Parietal lobe (tissue), 1 donor: ENCODE results near the gene SUPT20H. TPM values are rescaled to one million over a fixed set of nuclear protein-coding genes. Genes with fewer than 3 reads are reported as not detected.

Source experiments
- total RNA-seq: library from RNA; depleted of rRNA; stranded (reverse); fragments of >200 nt; gene quantifications from one replicate; pipeline ENCODE4 v1.2.3, GENCODE V29; 2014

Gene SUPT20H
- 132 TPM for total RNA-seq

DNA sequence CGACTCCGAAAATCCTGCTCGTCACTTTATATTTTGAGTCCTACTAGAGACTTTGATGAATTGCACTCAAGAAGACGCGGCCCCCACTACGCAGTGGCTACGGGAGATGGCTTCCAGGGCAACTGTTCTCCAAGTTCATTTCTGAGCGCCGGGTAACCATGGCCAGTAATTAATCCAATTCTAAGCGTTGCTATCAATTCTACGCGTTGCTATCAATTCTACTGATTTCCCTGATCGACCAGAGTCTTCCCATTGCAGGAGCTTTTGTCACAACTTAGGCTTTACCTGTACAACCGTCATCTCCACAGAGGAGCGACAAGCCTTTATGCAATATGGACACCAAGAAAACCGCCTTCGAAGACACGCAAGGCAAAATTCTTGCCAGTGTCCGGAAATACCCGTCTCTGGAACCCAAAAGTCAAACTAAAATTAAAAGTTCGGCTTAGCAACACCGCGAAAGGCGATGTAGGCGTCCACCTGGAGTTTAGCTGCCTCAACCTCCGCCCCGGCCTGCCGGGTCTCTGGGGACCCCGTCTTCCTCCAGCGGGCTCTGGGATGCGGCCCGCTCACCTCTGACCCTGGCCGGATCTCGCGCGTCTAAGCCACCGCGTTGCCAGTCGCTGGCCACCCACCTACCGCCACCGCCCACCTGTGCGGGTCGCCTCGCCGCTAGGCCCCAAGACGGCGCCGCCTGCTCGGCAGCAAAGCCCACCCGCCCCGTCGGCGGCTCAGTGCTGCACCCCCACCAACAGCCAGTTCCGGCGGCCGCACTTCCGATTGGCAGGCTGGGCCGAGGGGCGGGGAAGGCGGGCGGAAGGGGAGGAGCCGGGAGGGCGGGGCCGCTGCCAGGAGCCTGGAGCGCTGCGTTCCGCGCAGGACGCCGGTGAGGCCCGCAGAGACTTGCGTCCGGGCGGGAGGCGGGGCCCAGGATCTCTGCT, at the start of gene SUPT20H:
TSS of gene SUPT20H (minus strand) at position 779 of the 938 bp plus-strand sequence. CDS start 8,198 bp downstream, outside the sequence.

DNA sequence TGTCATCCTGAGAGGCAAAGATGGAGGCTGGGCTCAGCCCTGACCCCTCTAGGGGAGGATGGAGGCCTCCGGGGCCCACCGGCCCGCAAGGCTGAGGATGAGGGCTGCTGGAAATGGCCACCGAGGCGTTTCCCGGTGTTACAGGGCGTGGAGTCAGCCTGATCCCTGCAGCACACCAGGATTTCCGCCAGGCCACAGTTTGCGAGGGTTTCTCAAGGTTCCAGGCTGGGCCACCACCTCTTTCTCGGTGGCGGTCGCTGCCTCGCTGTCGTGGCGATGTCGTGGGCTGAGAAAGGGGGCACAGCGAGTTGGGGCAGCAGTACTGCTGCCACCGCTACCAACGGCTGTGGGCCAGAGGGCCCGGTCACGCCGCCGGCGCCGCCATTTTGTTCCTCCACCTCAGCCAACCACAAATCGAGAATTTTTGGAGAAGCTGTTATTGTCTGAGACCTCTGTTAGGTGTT, 45.8 kb upstream of the SUPT20H start, which contains the start of gene CSNK1A1L:
TSS of gene CSNK1A1L (minus strand) at position 414 of the 464 bp plus-strand sequence. CDS start at position 6, 408 bp downstream.

DNA sequence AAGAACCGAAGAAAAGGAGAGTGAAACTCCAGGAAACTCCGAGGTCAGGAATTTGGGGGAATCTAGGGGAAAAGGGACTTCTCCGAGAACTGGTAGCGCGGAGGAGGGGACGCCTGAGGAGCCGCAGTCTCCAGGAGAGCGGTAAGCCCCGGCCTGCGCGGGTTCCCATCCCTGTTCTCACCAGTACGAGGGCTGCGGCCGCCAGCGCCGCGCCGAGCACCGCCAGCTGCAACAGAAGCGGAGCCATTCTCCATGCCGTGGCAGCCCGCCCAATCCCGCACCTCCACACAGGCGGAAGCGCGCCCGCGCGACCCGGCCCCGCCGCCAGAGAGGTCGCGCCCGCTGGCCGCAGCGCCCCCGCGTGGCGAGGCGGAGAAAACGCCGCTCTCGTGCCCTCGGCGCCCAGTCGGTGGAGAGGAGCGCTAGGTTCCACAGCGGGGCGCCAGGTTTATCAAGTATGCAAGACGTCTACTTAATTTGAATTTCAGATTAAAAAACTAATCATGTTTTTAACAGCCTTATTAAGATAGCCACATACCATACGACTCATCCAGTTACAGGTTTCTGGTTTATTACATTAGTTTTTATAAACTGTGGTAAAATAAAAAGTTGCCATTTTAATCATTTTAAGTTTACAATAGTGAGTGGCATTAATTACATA, 60.3 kb downstream of the SUPT20H start, which contains the start of gene ALG5:
TSS of gene ALG5 (minus strand) at position 287 of the 661 bp plus-strand sequence. CDS start at position 247, 40 bp downstream.

Other genes with a start within 250 kb of the SUPT20H start
- 20.3 TPM for gene RFXAP, start 240.5 kb downstream of the SUPT20H start, total RNA-seq
- 14.4 TPM for gene SMAD9, start 139.4 kb downstream of the SUPT20H start, total RNA-seq
- gene ALG5, start 60.3 kb downstream of the SUPT20H start, total RNA-seq = 20.7 TPM
- 47.0 TPM for gene EXOSC8, start 58.9 kb downstream of the SUPT20H start, total RNA-seq
- gene CSNK1A1L, start 46.0 kb upstream of the SUPT20H start, total RNA-seq = not detected